NOMO-1 (cell line): ENCODE results near the gene CMTM4.
"Not testable (repeated sequence)": the region's sequence is repeated elsewhere in the genome, so short reads cannot be mapped to it uniquely, and the experiment has no call there.

Experiments used
- DNase-seq, 2 experiments: peaks; one replicate each; lab custom pipeline; 2025; ENCODE audit not compliant: unreplicated experiment in 2 of 2; lab: John Stamatoyannopoulos, UW

CMTM4 gene

GRCh38 chr16:66649636-66650205, 46.8 kb downstream of the CMTM4 start:
- no peak for DNase-seq

- DNase-seq, result no peak
Observed at GRCh38 chr16:66649167-66649566, 47.4 kb downstream of the CMTM4 start.

GRCh38 chr16:66647866-66648265, 48.7 kb downstream of the CMTM4 start:
- no peak for DNase-seq

GRCh38 chr16:66641387-66641786, 55.2 kb downstream of the CMTM4 start:
- DNase-seq, result no peak

GRCh38 chr16:66640724-66641314, 55.7 kb downstream of the CMTM4 start:
- DNase-seq, result no peak

- no peak for DNase-seq
Observed at GRCh38 chr16:66639091-66639885, 57.3 kb downstream of the CMTM4 start.

GRCh38 chr16:66637806-66638205, 58.7 kb downstream of the CMTM4 start:
- no peak for DNase-seq

GRCh38 chr16:66636199-66636598, 60.3 kb downstream of the CMTM4 start:
- no peak for DNase-seq

GRCh38 chr16:66635406-66635805, 61.1 kb downstream of the CMTM4 start:
- no peak for DNase-seq

- DNase-seq, result no peak
Observed at GRCh38 chr16:66634527-66635196, 61.9 kb downstream of the CMTM4 start.

GRCh38 chr16:66631558-66631957, 65.0 kb downstream of the CMTM4 start:
- DNase-seq, result not testable (repeated sequence)

- not testable (repeated sequence) for DNase-seq
Observed at GRCh38 chr16:66630561-66631260, 65.8 kb downstream of the CMTM4 start.

- no peak for DNase-seq
Observed at GRCh38 chr16:66629856-66630255, 66.7 kb downstream of the CMTM4 start.

- DNase-seq, result not testable (repeated sequence)
Observed at GRCh38 chr16:66627611-66628378, 68.7 kb downstream of the CMTM4 start.

- no peak for DNase-seq
Observed at GRCh38 chr16:66623755-66624154, 72.8 kb downstream of the CMTM4 start.

- DNase-seq, result no peak
Observed at GRCh38 chr16:66622863-66623262, 73.7 kb downstream of the CMTM4 start.

GRCh38 chr16:66621973-66622372, 74.6 kb downstream of the CMTM4 start:
- no peak for DNase-seq

GRCh38 chr16:66620429-66620795, 76.1 kb downstream of the CMTM4 start:
- no peak for DNase-seq

GRCh38 chr16:66619534-66620428, 76.8 kb downstream of the CMTM4 start:
- DNase-seq, result peak; percentile 28 to 53
